HCT116 (cell line): ENCODE data around the gene PRKCD. TPM values are rescaled to one million over a fixed set of nuclear protein-coding genes. Genes with fewer than 3 reads are reported as not detected.

Source experiments
- ATAC-seq: fragments of 200-7000 bp; cut with Tn5 transposase; 2 replicates; pipeline ENCODE4 v1.9.1; 2020; ENCODE audit warnings: mild to moderate bottlenecking, moderate library complexity
- BruUV-seq: library from RNA; stranded (reverse); fragments of 400-500 nt; replicated peaks from 2 replicates; lab custom pipeline; 2021; lab: Mats Ljungman, UMichigan
- CTCF ChIA-PET: fragments of 300-600 bp; sonication (Branson Sonifier 250); formaldehyde crosslinking; loops from one replicate; lab custom pipeline; 2021; ENCODE audit warnings: antibody characterized with exemption; lab: Charles Lee
- POLR2A ChIA-PET: fragments of 300-600, 350-600 bp; sonication (Branson Sonifier 250); formaldehyde crosslinking; loops from one replicate; lab custom pipeline; 2021; ENCODE audit warnings: antibody characterized with exemption; lab: Charles Lee
- RAD21 ChIA-PET, 2 experiments: fragments of 300-600 bp; sonication (Branson Sonifier 250); formaldehyde crosslinking; loops; one replicate each; lab custom pipeline; 2023; ENCODE audit warnings: low total read pairs in 2 of 2; ENCODE audit not compliant: uncharacterized antibody in 2 of 2, unreplicated experiment in 2 of 2, low non-redundant PET in 1 of 2; lab: Charles Lee
- DNase-seq: peaks from one replicate; pipeline ENCODE4 v3.0.0-alpha.2; 2010; ENCODE audit warnings: low read depth, low spot score
- H2AFZ ChIP-seq: fragments of 200-600 bp; shearing (Covaris generic), sonication (generic); 2 replicates; pipeline ENCODE4 v1.6.1; 2017; ENCODE audit warnings: low read depth, mixed run types, mixed read lengths, antibody characterized with exemption, low read length; ENCODE audit not compliant: poor library complexity, severe bottlenecking
- H3K27ac ChIP-seq: 2 replicates; pipeline ENCODE4 v1.5.1; 2012; ENCODE audit warnings: low read depth, low read length
- H3K27me3 ChIP-seq: fragments of 200-600 bp; sonication (generic); 2 replicates; pipeline ENCODE4 v1.6.1; 2016; ENCODE audit warnings: mixed run types, low read length, mixed read lengths; ENCODE audit not compliant: insufficient read depth
- H3K36me3 ChIP-seq, 2 experiments: fragments of 200-500 bp in 1 of 2; fragments of 200-600 bp in 1 of 2; sonication (Bioruptor generic) in 1 of 2; sonication (generic) in 1 of 2; 2 replicates each; pipeline versions ENCODE4 v1.5.1 to v1.6.1; 2014 to 2016; ENCODE audit warnings: low read length in 2 of 2, inconsistent platforms in 1 of 2, mixed read lengths in 1 of 2, mixed run types in 1 of 2; ENCODE audit not compliant: insufficient read depth in 2 of 2, control insufficient read depth in 1 of 2
- H3K4me1 ChIP-seq, 2 experiments: fragments of 200-600 bp in 1 of 2; sonication (generic) in 1 of 2; 2 replicates each; pipeline versions ENCODE4 v1.5.1 to v1.6.1; 2012 to 2017; ENCODE audit warnings: low read length in 2 of 2, inconsistent platforms in 1 of 2, mild to moderate bottlenecking in 1 of 2, mixed read lengths in 1 of 2, mixed run types in 1 of 2, moderate library complexity in 1 of 2; ENCODE audit not compliant: insufficient read depth in 2 of 2, control insufficient read depth in 1 of 2
- H3K4me2 ChIP-seq: fragments of 200-600 bp; sonication (generic); 2 replicates; pipeline ENCODE4 v1.6.1; 2017; ENCODE audit warnings: mixed run types, low read length, mixed read lengths
- H3K4me3 ChIP-seq, 2 experiments: fragments of 200-600 bp in 1 of 2; sonication (generic) in 1 of 2; replicated peaks in 1 of 2; 2 replicates each; pipeline ENCODE4 v1.5.1; 2011 to 2016; ENCODE audit warnings: low read length in 2 of 2, control low read depth in 1 of 2, low read depth in 1 of 2, mild to moderate bottlenecking in 1 of 2, mixed read lengths in 1 of 2, mixed run types in 1 of 2
- H3K79me2 ChIP-seq: fragments of 200-600 bp; sonication (generic); 2 replicates; pipeline ENCODE4 v1.6.1; 2017; ENCODE audit warnings: mild to moderate bottlenecking, mixed run types, low read length, moderate library complexity, mixed read lengths; ENCODE audit not compliant: insufficient read depth
- H3K9ac ChIP-seq: fragments of 200-600 bp; sonication (generic); 2 replicates; pipeline ENCODE4 v1.6.1; 2016; ENCODE audit warnings: low read length, mixed read lengths
- H3K9me2 ChIP-seq: fragments of 200-600 bp; sonication (generic), shearing (Covaris generic); 2 replicates; pipeline ENCODE4 v1.6.1; 2017; ENCODE audit warnings: mixed run types, mild to moderate bottlenecking, moderate library complexity; ENCODE audit not compliant: insufficient read depth
- H3K9me3 ChIP-seq, 2 experiments: fragments of 200-500 bp in 1 of 2; fragments of 200-600 bp in 1 of 2; sonication (Bioruptor generic) in 1 of 2; sonication (generic) in 1 of 2; 2 replicates each; pipeline ENCODE4 v1.6.1; 2014 to 2017; ENCODE audit warnings: low read length in 2 of 2, mixed read lengths in 2 of 2, inconsistent platforms in 1 of 2, low read depth in 1 of 2, mild to moderate bottlenecking in 1 of 2, mixed run types in 1 of 2, moderate library complexity in 1 of 2; ENCODE audit not compliant: control insufficient read depth in 1 of 2, insufficient read depth in 1 of 2
- H4K20me1 ChIP-seq: fragments of 200-600 bp; sonication (generic), shearing (Covaris generic); 2 replicates; pipeline ENCODE4 v1.6.1; 2017; ENCODE audit warnings: mixed run types, mild to moderate bottlenecking, moderate library complexity; ENCODE audit not compliant: insufficient read depth
- JUND ChIP-seq: IDR thresholded peaks from 2 replicates; pipeline ENCODE4 v1.6.1; 2012
- MAX ChIP-seq: IDR thresholded peaks from 2 replicates; pipeline ENCODE4 v1.6.1; 2012
- POLR2AphosphoS5 ChIP-seq: IDR thresholded peaks from 2 replicates; pipeline ENCODE4 v1.6.1; 2011; ENCODE audit warnings: mild to moderate bottlenecking, low read depth, low read length, moderate library complexity
- SIN3A ChIP-seq: IDR thresholded peaks from 2 replicates; pipeline ENCODE4 v1.6.1; 2012; ENCODE audit warnings: low read depth
- TCF7L2 ChIP-seq: IDR thresholded peaks from 2 replicates; pipeline ENCODE4 v1.7.0; 2011; ENCODE audit warnings: borderline replicate concordance, inconsistent platforms; ENCODE audit not compliant: insufficient read depth, insufficient read length; ENCODE audit errors: extremely low read depth
- ZBTB33 ChIP-seq: IDR thresholded peaks from 2 replicates; pipeline ENCODE4 v1.6.1; 2011; ENCODE audit warnings: mild to moderate bottlenecking, low read length, moderate library complexity; ENCODE audit not compliant: insufficient replicate concordance; ENCODE audit errors: extremely low read depth
- intact Hi-C: fragments of 100-400 bp; cut with micrococcal nuclease; formaldehyde crosslinking; loops from 2 replicates; pipeline ENCODE4 v1.10.0; 2022
- total RNA-seq: library from RNA; stranded (reverse); gene quantifications from one replicate; pipeline ENCODE4 v1.2.1, GENCODE V29; 2021; ENCODE audit not compliant: unreplicated experiment

Gene PRKCD
- total RNA-seq, 1 experiment from 2014 or later = 34.4 TPM

- peaks cover 4% of the 10 kb centered on the region; the same call in 1 of the 2 replicates for H3K79me2 ChIP-seq
- no peak overlapping the region for H3K9ac ChIP-seq
- DNase-seq = no peak
- RAD21 ChIA-PET = no interaction called here
- no peak overlapping the region for H2AFZ ChIP-seq
- H3K4me1 ChIP-seq = peaks cover 0 to 4% of the 10 kb centered on the region in 2 experiments; a peak in 1 of 4 replicates
- H4K20me1 ChIP-seq = no peaks in the 10 kb centered on the region
- H3K27ac ChIP-seq = no peak overlapping the region
- BruUV-seq = no TSS peak
- no peaks in the 10 kb centered on the region for H3K27me3 ChIP-seq
- TF ChIP-seq MAX (no peak), ZBTB33 (no peak), JUND (no peak)
- CTCF ChIA-PET = interaction anchor here (0.7 to 0.9 kb wide), 2 partner anchors 9 to 107 kb away, joined by 3 read pairs; no protein-coding TSS in a partner anchor
- POLR2A ChIA-PET = no interaction called here
- no peak overlapping the region for H3K4me3 ChIP-seq
- no peaks in the 10 kb centered on the region for H3K9me3 ChIP-seq
- H3K36me3 ChIP-seq = peaks cover 8 to 35% of the 10 kb centered on the region in 2 experiments; a peak in 3 of 4 replicates
- intact Hi-C loops = loop anchor here (5.0 kb wide), 1 partner anchor 491 kb away; no protein-coding TSS in a partner anchor
- H3K9me2 ChIP-seq = no peaks in the 10 kb centered on the region
- no peak overlapping the region for H3K4me2 ChIP-seq
- no peak for ATAC-seq
Observed at GRCh38 chr3:53221345-53221744, 60.3 kb downstream of the PRKCD start.

GRCh38 chr3:53221827-53222182 lies 60.8 kb downstream of the PRKCD start:
- Histone ChIP-seq H3K27ac (no peak overlapping the region), H3K4me1 (peaks cover 0 to 4% of the 10 kb centered on the region in 2 experiments; a peak in 1 of 4 replicates), H3K27me3 (no peaks in the 10 kb centered on the region), H3K36me3 (peaks cover 8 to 40% of the 10 kb centered on the region in 2 experiments; a peak in 3 of 4 replicates), H3K4me2 (no peak overlapping the region), H2AFZ (no peak overlapping the region), H3K9me2 (no peaks in the 10 kb centered on the region), H3K9ac (no peak overlapping the region), H3K79me2 (peaks cover 4% of the 10 kb centered on the region; the same call in 1 of the 2 replicates), H3K9me3 (no peaks in the 10 kb centered on the region), H3K4me3 (no peak overlapping the region), H4K20me1 (no peaks in the 10 kb centered on the region)
- ChIA-PET CTCF (no interaction called here), RAD21 (no interaction called here), POLR2A (no interaction called here)
- no TSS peak for BruUV-seq
- intact Hi-C loops = loop anchor here (5.0 kb wide), 1 partner anchor 490 kb away; no protein-coding TSS in a partner anchor
- DNase-seq (no peak), ATAC-seq (no peak)
- no peak for TF ChIP-seq TCF7L2
- TF ChIP-seq POLR2AphosphoS5 = no peak
- no peak for TF ChIP-seq SIN3A
